ENCODE results near the gene PPP1R12B. TPM values are rescaled to one million over a fixed set of nuclear protein-coding genes. Genes with fewer than 3 reads are reported as not detected.

PPP1R12B gene
- total RNA-seq, 1 donor from 2014 or later = 31.2 TPM

Other genes starting within 250 kb of the PPP1R12B start
- gene GPR37L1, start 225.8 kb upstream of the PPP1R12B start, total RNA-seq (ENCODE audit: low replicate concordance) = 0.12 and 0.24 TPM in 2 replicates
- gene ARL8A, start 204.0 kb upstream of the PPP1R12B start, total RNA-seq (ENCODE audit: low replicate concordance) = 58.6 and 69.1 TPM in 2 replicates
- gene PTPN7, start 188.1 kb upstream of the PPP1R12B start, total RNA-seq (ENCODE audit: low replicate concordance) = 0.29 TPM in 1 of 2 replicates, not detected in the other
- gene LGR6, start 154.9 kb upstream of the PPP1R12B start, total RNA-seq (ENCODE audit: low replicate concordance) = 2.8 and 6.9 TPM in 2 replicates
- gene UBE2T, start 6.8 kb upstream of the PPP1R12B start, total RNA-seq (ENCODE audit: low replicate concordance) = 21.5 and 39.1 TPM in 2 replicates